PC-9 (cell line): Measurements from ENCODE around the gene GATAD2B. TPM values are rescaled to one million over a fixed set of nuclear protein-coding genes. Genes with fewer than 3 reads are reported as not detected.
"Not testable (repeated sequence)": the region's sequence is repeated elsewhere in the genome, so short reads cannot be mapped to it uniquely, and the experiment has no call there.

Experiments
- BruUV-seq: library from RNA; stranded (reverse); fragments of 400-500 nt; replicated peaks from 2 replicates; lab custom pipeline; 2021; lab: Mats Ljungman, UMichigan
- CTCF ChIA-PET: fragments of 300-600 bp; sonication (Branson Sonifier 250); formaldehyde crosslinking; loops from one replicate; lab custom pipeline; 2022; ENCODE audit warnings: antibody characterized with exemption; lab: Charles Lee
- POLR2A ChIA-PET: fragments of 300-600 bp; sonication (Branson Sonifier 250); formaldehyde crosslinking; loops from one replicate; lab custom pipeline; 2022; ENCODE audit warnings: antibody characterized with exemption; ENCODE audit not compliant: unreplicated experiment; lab: Charles Lee
- DNase-seq, 2 experiments: peaks; one replicate each; pipeline versions ENCODE4 v3.0.0 to v3.0.0-alpha.2; 2015 to 2022; ENCODE audit warnings: mixed read lengths in 1 of 2
- H2AFZ ChIP-seq: fragments of 200-600 bp; sonication (generic); 2 replicates; pipeline ENCODE4 v1.8.1; 2017; ENCODE audit warnings: antibody characterized with exemption
- H3F3A ChIP-seq: fragments of 200-600 bp; sonication (generic); 2 replicates; pipeline ENCODE4 v1.8.1; 2017; ENCODE audit warnings: antibody characterized with exemption, mild to moderate bottlenecking, low read depth; ENCODE audit not compliant: insufficient read depth
- H3K27ac ChIP-seq: fragments of 200-600 bp; sonication (generic); 2 replicates; pipeline ENCODE4 v1.6.1; 2016; ENCODE audit warnings: mixed run types
- H3K27me3 ChIP-seq: fragments of 200-600 bp; sonication (generic); 2 replicates; pipeline ENCODE4 v1.6.1; 2016; ENCODE audit warnings: low read depth, mixed run types; ENCODE audit not compliant: insufficient read depth
- H3K36me3 ChIP-seq: fragments of 200-600 bp; sonication (generic); 2 replicates; pipeline ENCODE4 v1.6.1; 2016; ENCODE audit warnings: low read depth, mixed run types
- H3K4me1 ChIP-seq: fragments of 200-600 bp; sonication (generic); replicated peaks from 2 replicates; pipeline ENCODE4 v1.6.1; 2016; ENCODE audit warnings: mixed run types; ENCODE audit not compliant: insufficient read depth
- H3K4me2 ChIP-seq: fragments of 200-600 bp; sonication (generic); 2 replicates; pipeline ENCODE4 v1.6.1; 2017; ENCODE audit warnings: mixed run types
- H3K4me3 ChIP-seq: fragments of 200-600 bp; sonication (generic); 2 replicates; pipeline ENCODE4 v1.6.1; 2016; ENCODE audit warnings: mixed run types
- H3K79me2 ChIP-seq: fragments of 200-600 bp; sonication (generic); 2 replicates; pipeline ENCODE4 v1.6.1; 2017; ENCODE audit warnings: low read depth, mixed run types
- H3K9me2 ChIP-seq: fragments of 200-600 bp; sonication (generic); 2 replicates; pipeline ENCODE4 v1.8.1; 2017; ENCODE audit warnings: mild to moderate bottlenecking; ENCODE audit not compliant: insufficient read depth
- H3K9me3 ChIP-seq: fragments of 200-600 bp; sonication (generic); 2 replicates; pipeline ENCODE4 v1.8.1; 2016; ENCODE audit warnings: low read depth; ENCODE audit not compliant: insufficient read depth
- H4K20me1 ChIP-seq: fragments of 200-600 bp; sonication (generic); 2 replicates; pipeline ENCODE4 v1.8.1; 2017; ENCODE audit not compliant: insufficient read depth
- CTCF ChIP-seq: fragments of 200-600 bp; sonication (generic); conservative IDR thresholded peaks from 2 replicates; pipeline ENCODE4 v1.6.1; 2017; ENCODE audit warnings: mixed run types, antibody characterized with exemption, mild to moderate bottlenecking, moderate library complexity
- EZH2 ChIP-seq: fragments of 200-600 bp; sonication (generic); IDR thresholded peaks from 2 replicates; pipeline ENCODE4 v1.8.0; 2017; ENCODE audit warnings: antibody characterized with exemption, low read depth
- intact Hi-C: fragments of 100-400 bp; cut with micrococcal nuclease; formaldehyde crosslinking; loops from one replicate; pipeline ENCODE4 v1.10.0; 2022; ENCODE audit not compliant: unreplicated experiment
- total RNA-seq: library from RNA; stranded (reverse); gene quantifications from 2 replicates; pipeline ENCODE4 v1.2.3, GENCODE V29; 2021

Gene GATAD2B
- total RNA-seq, 1 experiment from 2014 or later: 56.1 TPM

GRCh38 chr1:153786038-153786790 is 136.6 kb downstream of the GATAD2B start:
- Histone ChIP-seq H3F3A (peaks cover 23% of the 10 kb centered on the region; the same call in 1 of the 2 replicates), H3K4me1 (peaks cover 12% of the 10 kb centered on the region), H3K27me3 (no peaks in the 10 kb centered on the region), H3K4me3 (no peak overlapping the region), H3K9me2 (no peaks in the 10 kb centered on the region), H3K27ac (no peak overlapping the region), H3K9me3 (no peaks in the 10 kb centered on the region), H3K79me2 (no peaks in the 10 kb centered on the region), H2AFZ (no peak overlapping the region), H4K20me1 (no peaks in the 10 kb centered on the region), H3K4me2 (no peak overlapping the region), H3K36me3 (no peaks in the 10 kb centered on the region)
- ChIA-PET POLR2A (interaction anchor here (0.6 kb wide), 1 partner anchor 10 kb away, joined by 3 read pairs; no protein-coding TSS in a partner anchor), CTCF (no interaction called here)
- intact Hi-C loops: loop anchor here (10.0 kb wide), 1 partner anchor 271 kb away; no protein-coding TSS in a partner anchor
- DNase-seq: no peak
- TF ChIP-seq EZH2 (no peak), CTCF (no peak)
- BruUV-seq: no TSS peak

DNA sequence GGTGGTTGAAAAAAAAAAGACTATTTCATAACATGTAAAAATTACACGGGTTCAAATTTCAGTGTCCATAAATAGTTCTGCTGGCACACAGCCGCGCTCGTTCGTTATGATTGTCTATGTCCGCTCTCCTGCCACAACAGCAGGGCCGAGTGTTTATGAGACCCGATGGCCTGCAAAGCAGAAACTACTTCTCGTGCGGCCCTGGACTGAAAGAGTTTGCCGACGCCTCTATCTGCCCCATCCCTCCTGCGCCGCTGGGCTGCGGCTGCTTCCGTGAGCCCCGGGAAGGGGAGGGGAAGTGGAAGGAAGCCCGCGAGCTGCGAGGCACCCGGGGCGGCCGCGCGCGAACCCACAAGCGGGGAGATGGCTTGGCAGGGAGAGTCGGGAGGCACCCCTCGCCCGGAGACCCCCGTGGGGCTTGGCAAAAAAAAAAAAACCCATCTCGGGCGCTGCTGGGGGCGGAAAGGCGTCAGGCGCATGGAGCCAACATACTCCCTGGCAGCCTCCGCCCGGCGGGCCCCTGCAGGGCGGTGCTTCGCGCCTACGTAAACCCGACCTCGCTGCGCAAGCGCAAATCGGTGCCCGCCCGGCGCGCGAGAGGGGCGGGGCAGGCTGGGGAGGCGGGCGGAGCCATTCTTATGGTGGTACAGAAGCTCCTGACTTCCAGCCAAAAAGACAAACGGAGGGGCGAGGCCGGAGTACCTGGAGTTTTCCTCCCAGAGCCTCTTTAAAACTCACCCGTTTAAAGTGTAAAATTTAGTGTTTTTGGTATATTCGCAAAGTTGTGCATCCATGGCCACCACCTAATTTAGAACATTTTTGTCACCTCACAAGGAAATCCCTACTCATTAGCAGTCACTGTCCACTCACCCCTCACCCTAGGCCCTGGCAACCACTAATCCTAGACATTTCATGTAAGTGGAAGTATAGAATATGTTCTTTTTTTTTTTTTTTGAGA is 139.3 kb downstream of the GATAD2B start:
- peak overlapping the region; percentile 66 for H3K4me3 ChIP-seq
- TSS peak; percentile 92 for BruUV-seq
- H3K79me2 ChIP-seq: no peaks in the 10 kb centered on the region
- peak overlapping the region; percentile 30 for H3K27ac ChIP-seq
- CTCF ChIA-PET: interaction anchor here (0.6 kb wide), 1 partner anchor 414 kb away, joined by 6 read pairs; no protein-coding TSS in a partner anchor
- POLR2A ChIA-PET: interaction anchor here (0.6 to 0.7 kb wide), 4 partner anchors 277 to 424 kb away, joined by 3 to 15 read pairs (median 5); partner anchors contain the start of gene TPM3
- H3K27me3 ChIP-seq: no peaks in the 10 kb centered on the region
- peak overlapping the region; percentile 80 for H2AFZ ChIP-seq
- no peaks in the 10 kb centered on the region for H3K9me3 ChIP-seq
- H4K20me1 ChIP-seq: no peaks in the 10 kb centered on the region
- H3K4me1 ChIP-seq: peaks cover 5% of the 10 kb centered on the region
- peak overlapping the region; percentile 88 for H3K4me2 ChIP-seq
- intact Hi-C loops: loop anchor here (10.0 kb wide), 1 partner anchor 269 kb away; no protein-coding TSS in a partner anchor
- DNase-seq: peak; percentile 66 to 90
- H3F3A ChIP-seq: peaks cover 17% of the 10 kb centered on the region; the same call in 1 of the 2 replicates
- no peaks in the 10 kb centered on the region for H3K9me2 ChIP-seq
- no peaks in the 10 kb centered on the region for H3K36me3 ChIP-seq
- no peak for TF ChIP-seq EZH2
- TF ChIP-seq CTCF: no peak

DNA sequence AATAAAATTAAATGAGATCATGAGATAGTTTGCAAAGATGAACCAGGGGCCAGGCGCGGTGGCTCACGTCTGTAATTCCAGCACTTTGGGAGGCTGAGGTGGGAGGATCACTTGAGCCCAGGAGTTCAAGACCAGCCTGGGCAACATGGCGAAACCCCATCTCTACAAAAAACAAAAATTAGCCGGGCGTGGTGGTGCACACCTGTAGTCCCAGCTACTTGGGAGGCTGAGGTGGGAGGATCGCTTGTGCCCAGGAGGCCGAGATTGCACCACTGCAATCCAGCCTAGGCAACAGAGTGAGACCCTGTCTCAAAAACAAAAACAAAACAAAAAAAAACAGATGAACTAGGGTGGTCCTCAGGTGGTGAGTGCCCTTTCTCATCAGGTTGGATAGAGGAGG is 140.1 kb downstream of the GATAD2B start:
- H3K36me3 ChIP-seq, DNase-seq, BruUV-seq, H2AFZ ChIP-seq, H3K9me2 ChIP-seq, POLR2A ChIA-PET, H3K4me1 ChIP-seq, H4K20me1 ChIP-seq, H3K27me3 ChIP-seq, CTCF ChIA-PET, H3K27ac ChIP-seq, H3K79me2 ChIP-seq, H3K9me3 ChIP-seq: not testable (repeated sequence)
- peak overlapping the region; percentile 88 for H3K4me2 ChIP-seq
- H3K4me3 ChIP-seq: peak overlapping the region; percentile 66; the same call in 1 of the 2 replicates
- H3F3A ChIP-seq: peaks cover 17% of the 10 kb centered on the region; the same call in 1 of the 2 replicates
- intact Hi-C loops: loop anchor here (10.0 kb wide), 1 partner anchor 268 kb away; no protein-coding TSS in a partner anchor
